Skeletal muscle tissue (tissue), 4 donors: ENCODE data around the gene PCDHGB3. TPM values are rescaled to one million over a fixed set of nuclear protein-coding genes. Genes with fewer than 3 reads are reported as not detected.
"Not testable (repeated sequence)": the region's sequence is repeated elsewhere in the genome, so short reads cannot be mapped to it uniquely, and the experiment has no call there.

Source experiments
- H3K27ac ChIP-seq: one replicate; pipeline ENCODE4 v1.7.0; 2013; ENCODE audit warnings: mild to moderate bottlenecking, low read depth, low read length, inconsistent platforms
- H3K27me3 ChIP-seq, 3 donors: one replicate each; pipeline ENCODE4 v1.7.0; 2013; ENCODE audit warnings: low read length in 3 of 3; ENCODE audit not compliant: control insufficient read depth in 3 of 3, insufficient read depth in 3 of 3
- H3K36me3 ChIP-seq, 3 donors: one replicate each; pipeline ENCODE4 v1.7.0; 2013; ENCODE audit warnings: low read length in 3 of 3; ENCODE audit not compliant: control insufficient read depth in 3 of 3, insufficient read depth in 3 of 3
- H3K4me1 ChIP-seq, 3 donors: one replicate each; pipeline ENCODE4 v1.7.0; 2013; ENCODE audit warnings: low read length in 3 of 3, mild to moderate bottlenecking in 3 of 3; ENCODE audit not compliant: control insufficient read depth in 3 of 3, insufficient read depth in 3 of 3
- H3K4me3 ChIP-seq, 3 donors: one replicate each; pipeline ENCODE4 v1.7.0; 2013; ENCODE audit warnings: low read length in 3 of 3
- H3K9ac ChIP-seq, 3 donors: one replicate each; pipeline ENCODE4 v1.7.0; 2013; ENCODE audit warnings: low read length in 3 of 3, mild to moderate bottlenecking in 3 of 3, moderate library complexity in 2 of 3, low read depth in 1 of 3
- H3K9me3 ChIP-seq, 3 donors: one replicate each; pipeline ENCODE4 v1.7.0; 2013; ENCODE audit warnings: low read length in 3 of 3; ENCODE audit not compliant: control insufficient read depth in 3 of 3
- total RNA-seq: library from RNA; depleted of rRNA; stranded (reverse); fragments of >200 nt; gene quantifications from one replicate; pipeline ENCODE4 v1.2.3, GENCODE V29; 2014
- donor health status: Osteomylitis.

PCDHGB3 gene
- total RNA-seq, 1 donor from 2014 or later: 3.1 TPM

GRCh38 chr5:141373673-141374317 is 3.8 kb downstream of the PCDHGB3 start, which contains the start of gene PCDHGA6:
Gene PCDHGA6, plus strand, starts transcription at chr5:141373891. Its CDS starts 193 bp downstream, at chr5:141374084.
- H3K9ac ChIP-seq: peak within 1 kb of the TSS in 1 of 3 donors; percentile 33
- H3K27me3 ChIP-seq: peaks cover 9 to 17% (median 10%) of the 10 kb centered on the region in 3 donors
- no peak within 1 kb of the TSS for H3K27ac ChIP-seq
- H3K4me3 ChIP-seq: peak within 1 kb of the TSS; percentile 57 to 63 (median 61)
- peaks cover 21 to 41% (median 26%) of the 10 kb centered on the region in 3 donors for H3K9me3 ChIP-seq
- peaks cover 0 to 10% (median 2%) of the 10 kb centered on the region in 3 donors for H3K36me3 ChIP-seq
- H3K4me1 ChIP-seq: peaks cover 0 to 11% (median 0%) of the 10 kb centered on the region in 3 donors

GRCh38 chr5:141374627-141375026 is 4.6 kb downstream of the PCDHGB3 start:
- H3K4me3 ChIP-seq: peak overlapping the region; percentile 41 to 61 (median 57)
- H3K9me3 ChIP-seq: peaks cover 21 to 41% (median 24%) of the 10 kb centered on the region in 3 donors

GRCh38 chr5:141375444-141376155 is 5.6 kb downstream of the PCDHGB3 start:
- H3K27me3 ChIP-seq: peaks cover 9 to 17% (median 10%) of the 10 kb centered on the region in 3 donors
- not testable (repeated sequence) for H3K9ac ChIP-seq, H3K36me3 ChIP-seq, H3K4me3 ChIP-seq, H3K27ac ChIP-seq
- H3K4me1 ChIP-seq: peaks cover 0 to 10% (median 0%) of the 10 kb centered on the region in 3 donors
- peaks cover 21 to 36% (median 21%) of the 10 kb centered on the region in 3 donors for H3K9me3 ChIP-seq

More at GRCh38 chr5:141374627-141375026, 4.6 kb downstream of the PCDHGB3 start:
- Histone ChIP-seq H3K27ac (no peak overlapping the region), H3K4me1 (peaks cover 0 to 11% (median 0%) of the 10 kb centered on the region in 3 donors), H3K27me3 (peaks cover 9 to 17% (median 10%) of the 10 kb centered on the region in 3 donors), H3K9ac (no peak overlapping the region), H3K36me3 (peaks cover 0 to 10% (median 2%) of the 10 kb centered on the region in 3 donors)

GRCh38 chr5:141382469-141383294 is 12.6 kb downstream of the PCDHGB3 start, which contains the start of gene PCDHGA7:
Gene PCDHGA7, plus strand, starts transcription at chr5:141382742. Its CDS starts 158 bp downstream, at chr5:141382900.
- Histone ChIP-seq H3K4me1 (peaks cover 0 to 5% (median 0%) of the 10 kb centered on the region in 3 donors), H3K36me3 (no peaks in the 10 kb centered on the region), H3K4me3 (peak within 1 kb of the TSS; percentile 58 to 69 (median 61)), H3K27me3 (peaks cover 0 to 3% (median 0%) of the 10 kb centered on the region in 3 donors), H3K9ac (peak within 1 kb of the TSS in 1 of 3 donors; percentile 78), H3K27ac (no peak within 1 kb of the TSS), H3K9me3 (peaks cover 8 to 24% (median 14%) of the 10 kb centered on the region in 3 donors)

GRCh38 chr5:141383345-141383744 is 13.3 kb downstream of the PCDHGB3 start:
- H3K4me3 ChIP-seq: peak overlapping the region; percentile 58 to 69 (median 61)

GRCh38 chr5:141384471-141385267 is 14.6 kb downstream of the PCDHGB3 start:
- H3K27ac ChIP-seq: no peak overlapping the region
- peaks cover 0 to 1% (median 0%) of the 10 kb centered on the region in 3 donors for H3K36me3 ChIP-seq
- no peak overlapping the region for H3K9ac ChIP-seq
- H3K9me3 ChIP-seq: peaks cover 11 to 28% (median 26%) of the 10 kb centered on the region in 3 donors
- peak overlapping the region in 1 of 3 donors; percentile 33 for H3K4me3 ChIP-seq
- peaks cover 0 to 6% (median 0%) of the 10 kb centered on the region in 3 donors for H3K27me3 ChIP-seq
- peaks cover 0 to 13% (median 0%) of the 10 kb centered on the region in 3 donors for H3K4me1 ChIP-seq

More at GRCh38 chr5:141383345-141383744, 13.3 kb downstream of the PCDHGB3 start:
- H3K36me3 ChIP-seq: no peaks in the 10 kb centered on the region
- no peak overlapping the region for H3K27ac ChIP-seq
- peaks cover 8 to 25% (median 17%) of the 10 kb centered on the region in 3 donors for H3K9me3 ChIP-seq
- H3K27me3 ChIP-seq: peaks cover 0 to 4% (median 0%) of the 10 kb centered on the region in 3 donors
- peaks cover 0 to 6% (median 0%) of the 10 kb centered on the region in 3 donors for H3K4me1 ChIP-seq
- no peak overlapping the region for H3K9ac ChIP-seq

GRCh38 chr5:141387557-141388311 is 17.7 kb downstream of the PCDHGB3 start, which contains the start of gene PCDHGB4:
Gene PCDHGB4, plus strand, starts transcription at chr5:141387698. Its CDS starts 187 bp downstream, at chr5:141387885.
- Histone ChIP-seq H3K4me1 (peaks cover 0 to 14% (median 0%) of the 10 kb centered on the region in 3 donors), H3K4me3 (peak within 1 kb of the TSS; percentile 45 to 59 (median 49)), H3K27me3 (peaks cover 0 to 10% (median 2%) of the 10 kb centered on the region in 3 donors), H3K9me3 (peaks cover 14 to 36% (median 29%) of the 10 kb centered on the region in 3 donors)
- not testable (repeated sequence) for H3K36me3 ChIP-seq, H3K27ac ChIP-seq, H3K9ac ChIP-seq

GRCh38 chr5:141388661-141389060 is 18.6 kb downstream of the PCDHGB3 start:
- Histone ChIP-seq H3K27ac (no peak overlapping the region), H3K9ac (no peak overlapping the region), H3K27me3 (peaks cover 0 to 14% (median 4%) of the 10 kb centered on the region in 3 donors), H3K4me3 (peak overlapping the region; percentile 37 to 59 (median 45)), H3K4me1 (peaks cover 0 to 12% (median 0%) of the 10 kb centered on the region in 3 donors), H3K9me3 (peaks cover 12 to 31% (median 29%) of the 10 kb centered on the region in 3 donors), H3K36me3 (peaks cover 0 to 6% (median 0%) of the 10 kb centered on the region in 3 donors)
